Measurements from ENCODE around the gene TLE1. TPM values are rescaled to one million over a fixed set of nuclear protein-coding genes. Genes with fewer than 3 reads are reported as not detected.

The TLE1 gene
- total RNA-seq, 1 donor from 2014 or later = 60.6 TPM

DNA sequence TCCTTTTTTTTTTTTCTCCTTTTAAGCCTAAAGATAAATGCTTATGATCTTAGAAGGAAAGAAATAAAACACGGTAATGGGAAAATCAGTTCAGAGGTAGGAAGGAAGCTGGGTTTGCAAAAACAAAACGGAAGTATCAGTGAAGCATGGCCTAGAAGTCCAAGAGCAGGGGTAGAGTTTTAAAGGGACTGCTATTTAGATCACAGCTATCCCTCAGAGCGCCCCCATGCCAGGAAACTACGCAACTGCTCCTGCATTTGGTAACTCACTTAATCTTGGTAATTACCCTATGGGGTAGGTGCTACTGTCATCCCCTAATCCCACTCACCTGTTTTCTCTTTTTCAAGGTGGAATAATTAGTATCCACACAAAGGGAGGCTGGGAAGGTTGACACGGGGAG lies 16.0 kb downstream of the TLE1 start:
- peaks cover 37% of the 10 kb centered on the region for H3K4me1 Mint-ChIP-seq (ENCODE audit: unreplicated experiment)

DNA sequence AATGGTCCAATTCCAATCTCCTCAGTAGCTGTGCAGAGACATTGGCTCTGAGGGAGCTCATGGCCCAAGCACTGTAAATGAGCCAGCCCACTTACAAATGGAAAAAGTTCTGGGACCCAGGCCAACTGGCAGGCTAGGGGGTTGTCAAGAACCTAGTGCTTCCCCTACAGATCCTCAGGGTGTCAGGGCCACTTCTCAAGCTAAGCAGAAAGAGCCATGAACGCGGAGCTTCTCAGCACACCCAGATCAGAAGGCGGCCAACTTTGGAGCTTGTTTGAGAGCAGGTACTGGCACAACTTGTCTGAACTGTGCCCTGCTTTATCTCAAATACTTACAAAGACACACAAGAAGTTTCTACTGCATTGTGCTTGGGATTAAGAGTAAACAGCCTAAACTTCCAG lies 17.5 kb downstream of the TLE1 start:
- Mint-ChIP-seq H3K4me1 (ENCODE audit: unreplicated experiment) (peaks cover 34% of the 10 kb centered on the region), H3K27ac (ENCODE audit: unreplicated experiment) (no peak overlapping the region), H3K27me3 (ENCODE audit: unreplicated experiment) (no peaks in the 10 kb centered on the region), H3K9me3 (ENCODE audit: unreplicated experiment) (no peaks in the 10 kb centered on the region), H3K4me3 (ENCODE audit: unreplicated experiment) (no peak overlapping the region), H3K36me3 (ENCODE audit: unreplicated experiment) (peaks cover 48% of the 10 kb centered on the region)
- TF ChIP-seq CTCF (IDR thresholded peaks at IDR 0.05) = no peak
- no peak for DNase-seq (ENCODE audit: extremely low spot score, unreplicated experiment)

More for the DNA sequence above, 16.0 kb downstream of the TLE1 start:
- Mint-ChIP-seq H3K9me3 (ENCODE audit: unreplicated experiment) (no peaks in the 10 kb centered on the region), H3K27me3 (ENCODE audit: unreplicated experiment) (no peaks in the 10 kb centered on the region), H3K4me3 (ENCODE audit: unreplicated experiment) (no peak overlapping the region), H3K36me3 (ENCODE audit: unreplicated experiment) (peaks cover 43% of the 10 kb centered on the region), H3K27ac (ENCODE audit: unreplicated experiment) (no peak overlapping the region)
- no peak for TF ChIP-seq CTCF (IDR thresholded peaks at IDR 0.05)
- DNase-seq (ENCODE audit: extremely low spot score, unreplicated experiment) = no peak

- Mint-ChIP-seq H3K36me3 (ENCODE audit: unreplicated experiment) (peaks cover 36% of the 10 kb centered on the region), H3K4me1 (ENCODE audit: unreplicated experiment) (peaks cover 46% of the 10 kb centered on the region), H3K27ac (ENCODE audit: unreplicated experiment) (no peak overlapping the region), H3K9me3 (ENCODE audit: unreplicated experiment) (no peaks in the 10 kb centered on the region), H3K27me3 (ENCODE audit: unreplicated experiment) (no peaks in the 10 kb centered on the region), H3K4me3 (ENCODE audit: unreplicated experiment) (no peak overlapping the region)
- TF ChIP-seq CTCF (IDR thresholded peaks at IDR 0.05) = no peak
- DNase-seq (ENCODE audit: extremely low spot score, unreplicated experiment) = no peak
These were observed 19.5 kb downstream of the TLE1 start for GRCh38 chr9:81669866-81670265.

- no peak for TF ChIP-seq CTCF (IDR thresholded peaks at IDR 0.05)
- Mint-ChIP-seq H3K4me1 (ENCODE audit: unreplicated experiment) (peaks cover 48% of the 10 kb centered on the region), H3K27ac (ENCODE audit: unreplicated experiment) (peak overlapping the region; percentile 10)
These were observed 20.2 kb downstream of the TLE1 start for GRCh38 chr9:81669041-81669651.

GRCh38 chr9:81666123-81666522 lies 23.2 kb downstream of the TLE1 start:
- H3K4me3 Mint-ChIP-seq (ENCODE audit: unreplicated experiment) = no peak overlapping the region
- no peaks in the 10 kb centered on the region for H3K9me3 Mint-ChIP-seq (ENCODE audit: unreplicated experiment)
- DNase-seq (ENCODE audit: extremely low spot score, unreplicated experiment) = no peak
- no peak overlapping the region for H3K27ac Mint-ChIP-seq (ENCODE audit: unreplicated experiment)
- H3K27me3 Mint-ChIP-seq (ENCODE audit: unreplicated experiment) = no peaks in the 10 kb centered on the region
- H3K36me3 Mint-ChIP-seq (ENCODE audit: unreplicated experiment) = peaks cover 32% of the 10 kb centered on the region
- H3K4me1 Mint-ChIP-seq (ENCODE audit: unreplicated experiment) = peaks cover 47% of the 10 kb centered on the region
- TF ChIP-seq CTCF (IDR thresholded peaks at IDR 0.05) = no peak

More at GRCh38 chr9:81669041-81669651, 20.2 kb downstream of the TLE1 start:
- no peak for DNase-seq (ENCODE audit: extremely low spot score, unreplicated experiment)
- Mint-ChIP-seq H3K9me3 (ENCODE audit: unreplicated experiment) (no peaks in the 10 kb centered on the region), H3K36me3 (ENCODE audit: unreplicated experiment) (peaks cover 34% of the 10 kb centered on the region), H3K4me3 (ENCODE audit: unreplicated experiment) (no peak overlapping the region), H3K27me3 (ENCODE audit: unreplicated experiment) (no peaks in the 10 kb centered on the region)

All from osteocyte (in vitro differentiated cells).